Fibroblast of mammary gland (primary cell): Measurements from ENCODE around the gene USP35.

Source experiments
- DNase-seq: peaks from one replicate; pipeline ENCODE4 v3.0.0-alpha.2; 2010; ENCODE audit warnings: low read depth
- H3K4me3 ChIP-seq: 2 replicates; pipeline ENCODE4 v1.5.1; 2011; ENCODE audit warnings: low read depth, mild to moderate bottlenecking, low read length, moderate library complexity; ENCODE audit not compliant: control insufficient read depth
- TF ChIP-seq, protein P1 (sequence below): conservative IDR thresholded peaks from 2 replicates; pipeline ENCODE4 v1.5.1; 2011; ENCODE audit warnings: low read depth, low read length, inconsistent platforms; ENCODE audit not compliant: control insufficient read depth, insufficient read depth

USP35 gene

GRCh38 chr11:78255919-78256318 lies 67.2 kb downstream of the USP35 start:
- no peak overlapping the region for H3K4me3 ChIP-seq
- TF ChIP-seq, protein P1, sequence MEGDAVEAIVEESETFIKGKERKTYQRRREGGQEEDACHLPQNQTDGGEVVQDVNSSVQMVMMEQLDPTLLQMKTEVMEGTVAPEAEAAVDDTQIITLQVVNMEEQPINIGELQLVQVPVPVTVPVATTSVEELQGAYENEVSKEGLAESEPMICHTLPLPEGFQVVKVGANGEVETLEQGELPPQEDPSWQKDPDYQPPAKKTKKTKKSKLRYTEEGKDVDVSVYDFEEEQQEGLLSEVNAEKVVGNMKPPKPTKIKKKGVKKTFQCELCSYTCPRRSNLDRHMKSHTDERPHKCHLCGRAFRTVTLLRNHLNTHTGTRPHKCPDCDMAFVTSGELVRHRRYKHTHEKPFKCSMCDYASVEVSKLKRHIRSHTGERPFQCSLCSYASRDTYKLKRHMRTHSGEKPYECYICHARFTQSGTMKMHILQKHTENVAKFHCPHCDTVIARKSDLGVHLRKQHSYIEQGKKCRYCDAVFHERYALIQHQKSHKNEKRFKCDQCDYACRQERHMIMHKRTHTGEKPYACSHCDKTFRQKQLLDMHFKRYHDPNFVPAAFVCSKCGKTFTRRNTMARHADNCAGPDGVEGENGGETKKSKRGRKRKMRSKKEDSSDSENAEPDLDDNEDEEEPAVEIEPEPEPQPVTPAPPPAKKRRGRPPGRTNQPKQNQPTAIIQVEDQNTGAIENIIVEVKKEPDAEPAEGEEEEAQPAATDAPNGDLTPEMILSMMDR: no peak
- DNase-seq: no peak

DNA sequence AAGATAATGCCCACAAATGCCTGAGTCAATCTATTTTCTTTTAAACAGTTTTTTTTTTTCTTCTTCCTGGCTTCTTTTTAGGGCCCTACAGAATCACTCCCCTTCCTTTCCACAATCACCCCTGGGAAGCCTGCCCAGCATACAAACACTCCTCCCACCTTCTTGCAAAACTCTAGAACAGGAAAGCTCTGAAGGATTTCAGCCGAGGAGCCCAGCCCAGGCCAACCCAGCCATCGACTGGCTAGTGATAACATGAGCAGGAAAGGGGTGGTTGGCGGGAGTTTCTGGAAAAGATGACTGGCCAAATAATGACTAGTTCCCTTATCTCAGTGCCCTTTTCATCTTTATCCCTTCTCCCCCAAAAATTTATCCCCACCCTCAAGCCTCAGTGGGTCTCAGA lies 68.2 kb downstream of the USP35 start:
- H3K4me3 ChIP-seq: no peak overlapping the region
- peak; percentile 81 for DNase-seq
- TF ChIP-seq, protein P1: no peak

GRCh38 chr11:78257654-78258053 lies 68.9 kb downstream of the USP35 start:
- no peak overlapping the region for H3K4me3 ChIP-seq
- TF ChIP-seq, protein P1: no peak
- DNase-seq: no peak

DNA sequence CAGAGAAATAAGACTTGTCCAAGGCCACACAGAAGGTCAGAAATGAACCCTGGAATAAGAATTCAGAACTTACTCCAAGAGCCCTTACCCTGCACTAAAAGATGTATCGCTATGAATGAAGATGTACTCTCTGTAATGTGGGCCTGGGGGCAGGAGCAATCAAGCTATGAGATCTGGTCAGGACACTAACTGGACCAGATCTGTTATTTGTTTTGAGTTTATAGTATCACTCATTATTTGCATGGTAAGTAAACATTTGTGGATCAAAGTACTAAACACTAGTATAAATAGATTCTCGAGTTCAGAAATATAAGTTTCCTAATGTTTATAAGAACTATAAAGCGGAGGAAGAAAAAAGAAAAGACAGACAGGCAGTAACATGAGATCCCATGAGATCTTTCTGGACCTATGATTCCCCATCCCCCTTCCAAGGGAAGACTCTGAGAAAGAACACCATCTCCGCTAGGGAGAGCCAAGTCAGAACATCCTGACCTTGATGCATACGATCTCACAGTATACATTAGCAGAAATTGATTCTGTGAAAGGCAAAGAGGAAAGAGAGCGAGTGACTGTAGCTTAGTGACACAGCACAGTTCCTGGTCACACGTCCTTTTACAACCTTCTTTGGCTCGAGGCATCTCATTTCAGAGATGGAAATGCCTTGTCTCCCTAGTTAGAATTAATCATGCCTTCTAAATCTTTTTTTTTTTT lies 71.2 kb downstream of the USP35 start:
- TF ChIP-seq, protein P1: no peak
- no peak for DNase-seq

GRCh38 chr11:78261367-78261766 lies 72.6 kb downstream of the USP35 start:
- no peak for DNase-seq
- no peak overlapping the region for H3K4me3 ChIP-seq
- TF ChIP-seq, protein P1: no peak

More for the DNA sequence above, 71.2 kb downstream of the USP35 start:
- no peak overlapping the region for H3K4me3 ChIP-seq

DNA sequence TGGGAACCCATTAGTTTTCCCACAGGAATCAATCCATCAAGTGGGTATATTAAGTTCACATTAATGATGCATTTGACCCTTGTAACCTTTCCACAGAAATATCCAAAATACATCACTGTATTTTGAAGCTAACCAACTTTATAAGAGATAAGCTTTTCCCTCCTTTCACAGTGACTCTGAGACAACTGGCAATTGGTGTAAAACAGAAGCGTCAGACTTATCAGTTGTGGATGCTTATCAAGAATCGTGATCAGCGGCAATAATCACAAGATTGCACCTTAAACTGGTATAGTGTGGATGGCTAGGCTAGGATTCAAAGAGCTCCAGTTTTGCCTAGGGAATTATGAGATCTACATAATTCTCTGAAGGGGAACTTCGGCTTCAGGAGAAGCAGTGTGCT lies 73.1 kb downstream of the USP35 start:
- DNase-seq: no peak
- TF ChIP-seq, protein P1: no peak
- no peak overlapping the region for H3K4me3 ChIP-seq
